Activated CD4-positive, alpha-beta T cell treated with anti-CD3 and anti-CD28 coated beads, Interleukin-10, Interleukin-2, amounts not matched to agents 100 ng/mL and 50 ng/mL, durations not matched to agents 16 hours and 8 hours (primary cell): ENCODE measurements around the gene QRICH2.

Experiments used
- DNase-seq: peaks from one replicate; pipeline ENCODE4 v3.0.0-alpha.2; 2020

Gene QRICH2

DNA sequence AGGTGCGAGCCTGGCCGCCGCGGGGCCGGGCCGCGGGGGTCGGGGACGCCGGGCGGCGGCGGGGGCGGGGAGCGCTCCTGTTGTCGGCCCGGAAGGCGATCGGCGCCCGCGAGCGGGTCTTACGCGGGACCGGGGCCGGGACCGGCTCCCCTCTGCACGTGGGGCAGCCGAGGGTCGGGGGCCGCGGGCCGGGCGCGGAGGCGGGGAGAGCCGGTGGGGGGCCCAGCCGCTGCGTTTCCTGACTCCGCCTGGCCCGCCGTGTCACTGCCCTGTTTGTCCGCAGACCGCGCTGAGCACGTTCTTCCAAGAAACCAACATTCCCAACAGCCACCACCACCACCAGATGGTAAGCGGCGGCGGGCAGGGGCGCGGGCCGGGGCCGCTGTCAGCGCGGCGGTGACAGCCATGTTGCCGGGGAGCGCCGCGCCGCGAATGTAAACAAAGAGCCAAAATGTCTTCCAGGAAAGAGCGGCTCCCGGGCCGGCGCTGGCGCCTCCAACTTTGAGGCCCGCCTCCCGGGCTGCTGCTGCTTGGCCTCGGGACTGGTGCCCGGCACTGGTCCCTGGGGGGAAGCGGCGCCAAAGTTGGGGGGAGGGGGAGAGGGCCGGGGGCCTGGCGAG, 42.3 kb downstream of the QRICH2 start:
- DNase-seq = peak; percentile 62

DNA sequence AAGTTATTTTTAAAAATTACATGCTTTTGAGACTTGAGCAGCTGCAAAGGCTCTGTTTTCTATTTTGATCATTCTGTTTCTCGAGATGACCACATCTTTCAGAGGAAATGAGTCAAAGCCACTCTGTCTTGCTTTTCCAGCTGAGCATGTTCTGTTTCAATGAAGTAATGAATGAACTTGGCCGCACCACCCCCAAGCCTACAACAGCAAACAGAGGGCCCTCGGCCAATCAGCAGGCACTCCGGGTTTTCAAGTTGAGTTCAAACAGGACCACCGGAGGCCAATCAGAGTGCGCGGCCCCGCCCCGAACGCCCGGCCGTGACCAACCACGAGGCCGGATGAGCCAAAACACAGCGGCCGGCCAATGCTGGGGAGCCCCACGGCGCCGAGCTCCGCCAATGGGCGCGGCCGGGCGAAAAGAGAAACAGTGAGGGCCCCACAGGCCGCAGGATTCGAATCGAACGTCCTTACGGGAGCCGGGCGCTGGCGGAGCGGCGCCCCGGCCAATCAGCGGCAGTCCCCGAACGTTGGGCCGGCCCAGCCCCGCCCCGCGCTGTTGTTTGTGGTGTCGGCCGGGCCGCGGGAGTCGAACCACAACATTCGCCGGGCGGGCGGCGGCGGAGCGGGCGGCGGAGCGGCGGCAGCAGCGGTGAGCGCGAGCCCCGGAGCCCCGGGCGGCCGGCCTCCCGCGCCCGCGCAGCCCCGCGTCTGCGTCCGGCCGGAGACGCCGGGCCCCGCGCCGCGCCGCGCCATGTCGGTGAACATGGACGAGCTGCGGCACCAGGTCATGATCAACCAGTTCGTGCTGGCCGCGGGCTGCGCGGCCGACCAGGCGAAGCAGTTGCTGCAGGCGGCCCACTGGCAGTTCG, 43.1 kb downstream of the QRICH2 start, which contains the start of gene UBALD2:
TSS of gene UBALD2 (plus strand) at position 594 of the 869 bp plus-strand sequence. CDS start at position 752, 158 bp downstream.
- DNase-seq = peak; percentile 100

DNA sequence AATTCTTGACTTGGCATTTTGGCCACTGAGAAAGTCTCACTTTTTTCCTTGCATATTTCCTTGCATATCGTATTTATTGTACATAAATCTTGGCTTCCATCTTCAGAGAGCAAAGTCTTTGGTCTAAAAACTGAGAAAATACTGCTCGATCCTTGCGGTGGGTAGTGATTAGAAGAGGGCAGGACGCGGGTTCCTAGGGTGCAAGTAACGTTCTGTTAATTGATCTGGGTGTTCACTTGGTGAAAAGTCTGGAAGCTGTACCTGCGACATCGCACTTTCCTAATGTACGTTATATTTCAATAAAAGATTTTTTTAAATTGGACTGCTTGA, 43.7 kb downstream of the QRICH2 start:
- DNase-seq = no peak

DNA sequence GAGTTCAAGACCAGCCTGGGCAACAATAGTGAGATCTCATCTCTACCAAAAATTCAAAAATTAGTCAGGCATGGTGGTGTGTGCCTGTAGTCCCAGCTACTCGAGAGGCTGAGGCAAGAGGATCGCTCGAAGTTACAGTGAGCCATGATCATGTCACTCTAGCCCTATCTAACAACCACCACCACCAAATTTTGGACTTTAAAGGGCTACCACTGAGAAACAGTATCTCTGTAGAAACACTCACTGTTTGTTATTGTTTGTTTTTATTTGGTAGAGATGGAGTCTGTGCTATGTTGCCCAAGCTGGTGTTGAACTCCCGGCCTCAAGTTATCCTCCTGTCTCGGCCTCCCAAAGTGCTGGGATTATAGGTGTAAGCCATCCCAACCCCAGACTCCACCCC, 44.2 kb downstream of the QRICH2 start:
- DNase-seq = no peak

DNA sequence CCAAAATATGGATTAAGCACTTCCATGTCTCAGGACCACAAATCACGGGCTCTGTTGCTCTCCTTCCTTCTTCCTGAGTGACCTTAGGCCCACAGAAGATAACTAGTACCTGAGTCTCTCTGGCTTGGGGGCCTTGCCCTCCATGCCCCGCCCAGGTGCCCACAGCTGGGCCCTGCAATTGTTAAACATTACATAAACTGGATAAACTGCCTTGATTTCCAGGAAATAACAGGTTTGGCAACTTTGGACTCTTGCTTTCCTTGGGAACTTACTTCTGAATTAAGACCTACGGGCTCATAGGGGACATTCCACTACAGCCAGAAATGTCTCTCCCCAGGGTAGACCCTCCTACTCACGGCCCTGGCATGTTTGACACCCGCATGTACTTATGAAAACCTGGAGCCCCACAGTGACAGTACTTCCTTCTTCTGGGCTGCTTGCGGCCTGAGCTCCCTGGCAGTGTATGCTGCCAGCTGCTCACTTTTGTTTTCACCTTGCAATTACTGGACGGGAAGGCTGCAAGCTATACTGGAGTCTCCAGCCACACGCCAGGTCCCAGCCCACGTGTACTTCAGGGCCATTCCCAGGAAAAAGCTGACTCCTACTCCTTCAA, 45.2 kb downstream of the QRICH2 start:
- DNase-seq = peak; percentile 62

DNA sequence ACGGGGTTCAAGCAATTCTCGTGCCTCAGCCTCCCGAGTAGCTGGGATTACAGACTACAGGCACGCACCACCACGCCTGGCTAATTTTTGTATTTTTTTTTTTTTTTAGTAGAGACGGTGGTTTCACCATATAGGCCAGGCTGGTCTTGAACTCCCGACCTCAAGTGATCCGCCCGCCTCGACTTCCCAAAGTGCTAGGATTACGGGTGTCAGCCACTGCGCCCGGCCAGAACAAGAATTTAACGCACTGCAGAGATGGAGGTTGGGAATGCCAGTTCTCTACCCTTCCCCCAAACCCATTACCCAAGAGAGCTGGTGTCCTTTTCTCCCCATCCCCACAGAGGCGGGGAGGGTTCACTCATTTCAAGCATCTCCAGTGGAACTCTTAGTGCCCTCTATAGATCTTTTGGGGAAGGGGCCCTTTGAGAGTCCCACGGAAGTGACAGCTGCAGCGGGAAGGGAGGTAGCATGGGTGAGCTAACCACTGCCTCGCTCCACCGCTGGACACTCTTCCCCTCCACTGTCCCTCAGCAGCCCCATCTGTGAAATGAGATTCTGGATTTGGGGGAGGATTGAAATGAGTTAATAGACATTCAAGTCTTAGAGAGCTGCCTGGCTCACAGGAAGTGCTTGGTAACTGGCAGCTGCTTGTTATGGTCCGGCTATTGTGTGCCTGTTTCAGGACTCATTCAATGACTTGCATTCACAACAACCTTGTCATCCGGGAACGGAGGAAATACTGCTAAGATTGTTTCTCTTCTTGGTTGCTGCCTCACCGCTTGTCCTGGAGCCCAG, 46.5 kb downstream of the QRICH2 start:
- peak; percentile 70 for DNase-seq

DNA sequence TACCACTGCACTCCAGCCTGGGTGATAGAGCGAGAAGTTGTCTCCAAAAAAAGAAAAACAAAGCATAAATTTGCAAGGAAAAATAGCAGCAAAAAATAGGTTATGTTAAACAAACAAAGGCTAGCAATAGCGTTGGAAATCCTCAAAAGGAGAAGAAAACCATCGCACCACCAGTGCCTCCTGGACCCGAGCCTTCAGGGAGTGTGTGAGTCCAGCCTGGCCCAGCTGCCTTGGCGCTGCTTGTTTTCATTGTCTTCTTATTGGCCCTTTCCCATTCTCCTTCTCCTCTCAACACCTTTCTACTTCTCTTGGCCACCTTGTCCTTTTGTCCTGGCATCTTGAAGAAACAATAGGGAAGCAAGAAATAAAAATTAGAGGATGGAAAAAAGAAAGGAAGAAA, 47.4 kb downstream of the QRICH2 start:
- DNase-seq = no peak

DNA sequence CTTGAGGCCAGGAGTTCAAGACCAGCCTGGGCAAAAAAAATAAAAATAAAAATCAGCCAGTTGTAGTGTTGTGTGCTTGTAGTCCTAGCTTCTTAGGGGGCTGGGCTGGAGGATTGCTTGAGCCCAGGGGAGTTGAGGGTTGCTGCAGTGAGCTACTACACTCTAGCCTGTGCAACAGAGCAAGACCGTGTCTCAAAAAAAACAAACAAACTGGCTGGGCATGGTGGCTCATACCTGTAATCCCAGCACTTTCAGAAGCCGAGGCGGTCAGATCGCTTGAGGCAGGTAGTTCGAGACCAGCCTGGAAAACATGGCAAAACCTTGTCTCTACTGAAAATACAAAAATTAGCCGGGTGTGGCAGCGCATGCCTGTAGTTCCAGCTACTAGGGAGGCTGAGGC, 47.9 kb downstream of the QRICH2 start:
- no peak for DNase-seq

DNA sequence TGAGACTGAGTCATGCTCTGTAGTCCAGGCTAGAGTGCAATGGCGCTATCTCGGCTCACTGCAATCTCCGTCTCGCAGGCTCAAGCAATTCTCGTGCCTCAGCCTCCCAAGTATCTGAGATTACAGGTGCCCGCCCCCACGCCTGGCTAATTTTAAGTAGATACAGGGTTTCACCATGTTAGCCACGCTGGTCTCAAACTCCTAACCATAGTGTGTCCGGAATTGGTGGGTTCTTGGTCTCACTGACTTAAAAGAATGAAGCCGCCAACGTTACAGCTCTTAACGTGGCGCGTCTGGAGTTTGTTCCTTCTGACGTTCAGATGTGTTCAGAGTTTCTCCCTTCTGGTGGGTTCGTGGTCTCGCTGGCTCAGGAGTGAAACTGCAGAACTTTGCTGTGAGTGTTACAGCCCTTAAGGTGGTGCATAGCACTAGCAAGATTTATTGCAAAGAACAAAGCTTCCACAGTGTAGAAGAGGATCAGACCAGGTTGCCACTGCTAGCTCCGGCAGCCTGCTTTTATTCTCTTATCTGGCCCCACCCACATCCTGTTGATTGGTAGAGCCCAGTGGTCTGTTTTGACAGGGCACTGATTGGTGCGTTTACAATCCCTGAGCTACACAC, 51.5 kb downstream of the QRICH2 start:
- DNase-seq = peak; percentile 72

DNA sequence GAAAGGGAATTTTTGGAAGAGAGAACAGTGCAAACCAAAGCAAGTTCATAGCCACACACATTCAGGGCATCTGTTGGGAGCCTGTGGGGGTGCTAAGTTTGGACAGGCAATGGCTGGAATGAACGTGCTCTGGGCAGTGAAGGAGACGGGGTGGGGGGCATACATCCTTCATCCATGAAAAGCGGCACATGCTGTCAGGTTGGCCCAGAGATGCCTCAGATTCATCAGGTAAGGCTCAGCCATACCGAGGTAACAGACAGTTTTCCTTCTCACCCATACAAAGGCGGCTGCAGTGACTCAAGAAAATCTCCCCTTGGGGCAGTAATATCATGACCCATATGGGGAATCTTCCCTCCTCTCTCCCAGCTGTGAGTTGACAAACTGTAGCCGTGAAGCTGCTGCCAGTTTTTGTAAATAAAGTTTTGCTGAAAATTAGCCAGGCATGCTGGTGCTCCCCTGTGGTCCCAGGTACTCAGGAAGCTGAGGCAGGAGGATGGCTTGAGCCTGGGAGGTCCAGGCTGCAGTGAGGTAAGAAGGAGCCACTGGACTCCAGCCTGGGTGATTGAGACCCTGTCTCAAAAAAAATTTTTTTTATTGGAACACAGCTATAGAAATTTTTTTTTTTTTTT, 52.2 kb downstream of the QRICH2 start:
- no peak for DNase-seq

DNA sequence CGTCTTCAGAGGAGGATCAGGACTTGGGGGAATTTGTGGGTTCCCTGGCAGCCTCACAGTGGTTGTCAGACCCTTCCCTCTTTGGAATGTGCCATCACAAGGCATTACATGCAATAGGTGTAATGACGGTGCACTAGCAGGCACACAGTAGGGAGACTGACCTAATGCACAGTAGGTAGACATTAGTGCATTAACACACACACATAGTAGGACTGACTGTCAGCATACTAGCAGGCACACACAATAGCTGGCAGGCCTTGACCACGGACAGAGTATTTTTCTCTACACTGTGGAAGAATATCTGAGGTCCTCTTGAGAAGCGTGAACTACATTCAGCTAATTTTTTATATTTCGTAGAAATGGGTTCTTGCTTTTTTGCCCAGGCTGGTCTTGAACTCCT, 53.8 kb downstream of the QRICH2 start:
- DNase-seq = no peak

DNA sequence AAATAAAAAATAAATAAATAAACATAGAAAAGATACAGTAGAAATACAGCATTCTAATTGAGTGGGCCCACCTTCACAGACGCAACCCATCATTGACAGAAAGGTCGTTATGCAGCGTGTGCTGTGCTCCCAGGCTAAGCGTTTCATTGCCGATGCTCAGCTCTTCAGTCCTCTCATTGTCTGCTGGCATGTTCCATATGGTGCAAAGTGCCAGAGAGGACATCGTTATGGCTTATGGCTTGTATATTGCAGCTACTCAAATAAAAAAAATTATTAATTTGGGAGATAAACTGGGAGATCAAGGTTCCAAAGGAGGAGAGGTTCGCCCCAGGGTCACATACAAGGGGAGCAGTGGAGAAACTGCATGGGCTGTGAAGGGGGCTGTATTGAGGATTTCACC, 54.2 kb downstream of the QRICH2 start:
- no peak for DNase-seq

DNA sequence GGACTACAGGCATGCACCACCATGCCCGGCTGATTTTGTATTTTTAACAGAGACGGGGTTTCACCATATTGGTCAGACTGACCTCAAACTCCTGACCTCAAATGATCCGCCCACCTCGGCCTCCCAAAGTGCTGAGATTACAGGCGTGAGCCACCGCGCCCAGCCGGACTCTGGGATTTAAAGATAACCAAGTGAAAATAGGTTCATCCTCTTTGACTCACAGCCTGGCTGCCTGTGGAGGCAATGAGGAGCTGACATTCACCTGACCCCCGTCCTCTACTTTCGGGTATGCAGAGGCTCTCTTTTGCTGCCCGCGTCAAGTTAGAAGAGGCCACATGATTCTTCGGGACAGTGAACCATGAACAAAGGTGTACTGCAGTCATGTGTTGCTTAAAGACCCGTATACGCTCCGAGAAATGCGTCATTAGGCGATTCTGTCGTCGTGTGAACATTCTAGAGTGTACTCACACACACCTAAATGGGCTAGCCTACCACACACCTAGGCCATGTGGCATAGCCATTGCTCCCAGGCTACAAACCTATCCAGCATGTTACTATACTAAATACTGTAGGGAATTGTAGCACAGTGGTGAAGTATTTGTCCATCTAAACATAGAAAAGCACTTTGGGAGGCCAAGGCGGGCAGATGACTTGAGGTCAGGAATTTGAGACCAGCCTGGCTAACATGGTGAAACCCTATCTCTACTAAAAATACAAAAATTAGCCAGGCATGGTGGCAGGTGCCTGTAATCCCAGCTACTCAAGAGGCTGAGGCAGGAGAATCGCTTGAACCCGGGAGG, 54.9 kb downstream of the QRICH2 start:
- peak; percentile 40 for DNase-seq

DNA sequence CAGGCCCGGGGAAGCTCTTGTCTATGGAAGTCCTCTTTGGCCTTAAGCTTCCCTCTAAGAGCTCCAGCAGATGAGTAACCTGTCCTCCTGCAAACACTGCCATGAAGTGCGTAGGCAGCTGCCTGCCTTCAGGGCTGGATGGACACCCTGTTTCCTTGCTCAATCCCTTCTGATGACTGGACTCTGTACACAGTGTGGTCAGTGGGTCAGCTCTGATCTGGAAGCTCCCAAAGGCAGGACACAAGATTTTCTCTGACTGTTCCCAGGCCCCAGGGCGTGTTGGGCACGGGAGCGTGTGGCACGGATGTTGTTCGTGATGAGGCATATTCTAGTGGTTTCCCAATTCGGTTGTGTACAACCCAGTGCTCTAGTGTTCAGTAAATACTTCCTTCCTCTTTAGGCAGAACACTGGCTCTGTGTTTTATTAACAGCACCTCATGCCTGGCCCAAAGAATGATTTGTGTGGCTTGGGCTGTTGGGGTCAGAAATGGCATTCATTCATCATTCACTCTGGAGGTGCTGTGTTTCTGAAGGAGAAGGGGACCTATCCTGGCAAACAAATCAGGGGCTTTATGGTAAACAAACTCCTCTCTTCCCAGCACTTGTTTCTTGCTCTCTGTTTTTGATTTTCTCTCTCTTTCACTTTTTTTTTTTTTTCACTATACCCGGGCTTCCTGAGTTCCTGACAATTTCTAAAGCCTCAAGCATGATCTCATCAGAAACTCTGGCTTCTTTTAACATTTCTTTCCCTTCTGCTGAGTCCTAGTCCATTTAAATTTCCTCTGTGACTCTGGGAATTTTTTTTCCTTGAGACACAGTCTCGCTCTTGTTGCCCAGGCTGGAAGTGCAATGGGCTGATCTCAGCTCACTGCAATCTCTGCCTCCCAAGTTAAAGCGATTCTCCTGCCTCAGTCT, 55.8 kb downstream of the QRICH2 start:
- peak; percentile 79 for DNase-seq

DNA sequence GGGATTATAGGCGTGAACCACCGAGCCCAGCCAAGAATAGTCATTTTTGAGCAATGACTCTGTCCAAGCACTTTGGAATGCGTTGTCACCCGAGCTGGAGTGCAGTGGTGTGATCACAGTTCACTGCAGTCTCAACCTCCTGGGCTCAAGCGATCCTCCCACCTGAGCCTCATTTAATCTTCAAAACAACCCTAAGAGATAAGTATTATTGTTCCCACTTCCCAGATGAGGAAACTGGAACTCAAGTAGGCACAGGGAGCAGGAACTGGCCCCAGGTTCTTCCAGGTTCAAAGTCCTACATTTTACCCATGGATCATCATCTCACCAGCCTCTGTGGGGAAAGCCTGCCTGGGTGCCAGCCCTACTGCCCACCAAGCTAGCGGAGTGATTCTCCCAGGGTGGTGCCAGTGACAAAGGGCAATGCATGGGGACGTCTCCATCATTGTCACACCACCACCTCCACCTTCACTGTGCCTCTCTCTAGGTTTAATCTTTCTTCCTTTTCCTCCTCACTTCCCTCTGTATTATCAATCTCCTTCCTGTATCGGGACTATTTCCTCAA, 56.5 kb downstream of the QRICH2 start:
- DNase-seq = no peak

DNA sequence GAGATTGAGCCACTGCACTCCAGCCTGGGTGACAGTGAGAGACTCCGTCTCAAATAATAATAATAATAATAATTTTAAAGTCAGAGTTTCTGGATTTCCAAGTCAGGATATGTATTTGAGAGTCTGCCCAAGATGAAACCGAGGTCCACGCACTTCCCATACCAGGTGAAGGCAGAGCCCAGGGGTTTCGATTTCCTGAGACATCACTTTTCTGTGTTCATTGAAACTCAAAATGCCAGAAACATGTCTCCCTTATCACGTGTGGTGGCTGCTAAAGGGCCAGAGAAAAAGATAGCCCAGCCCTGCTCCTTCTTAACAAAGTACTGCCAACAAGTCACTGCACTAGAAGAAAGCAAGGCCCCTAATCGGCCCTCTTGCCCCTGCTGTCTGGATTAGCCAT, 57.9 kb downstream of the QRICH2 start:
- DNase-seq = no peak

DNA sequence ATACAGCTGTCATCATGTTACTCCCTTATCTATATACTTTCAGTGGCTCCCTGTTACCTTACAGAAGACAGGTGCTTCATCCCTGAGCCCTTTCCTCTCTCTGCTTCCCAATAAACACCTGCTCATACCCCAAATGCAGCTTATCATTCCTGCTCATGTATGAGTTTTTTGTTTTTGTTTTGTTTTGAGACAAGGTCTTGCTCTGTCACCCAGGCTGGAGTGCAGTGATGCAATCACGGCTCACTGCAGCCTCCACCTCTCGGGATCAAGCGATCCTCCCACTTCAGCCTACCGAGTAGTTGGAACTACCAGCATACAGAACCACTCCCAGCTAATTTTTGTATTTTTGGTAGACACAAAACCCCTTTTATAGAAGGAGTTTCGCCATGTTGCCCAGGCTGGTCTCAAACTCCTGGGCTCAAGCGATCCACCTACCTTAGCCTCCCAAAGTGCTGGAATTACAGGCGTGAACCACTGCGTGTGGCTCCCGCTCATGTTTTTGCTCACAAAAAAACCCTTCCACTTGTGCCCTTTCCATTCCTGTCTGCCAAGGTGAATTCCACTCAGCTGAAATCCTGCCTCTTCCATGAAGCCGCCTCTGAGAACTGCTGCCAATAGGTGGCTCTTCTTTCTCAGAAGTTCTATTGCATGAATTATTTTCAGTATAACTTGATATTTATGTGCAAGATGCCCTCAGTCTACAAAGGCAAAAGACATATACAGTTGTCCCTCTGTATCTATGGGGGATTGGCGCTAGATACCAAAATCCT, 59.9 kb downstream of the QRICH2 start:
- DNase-seq = no peak

DNA sequence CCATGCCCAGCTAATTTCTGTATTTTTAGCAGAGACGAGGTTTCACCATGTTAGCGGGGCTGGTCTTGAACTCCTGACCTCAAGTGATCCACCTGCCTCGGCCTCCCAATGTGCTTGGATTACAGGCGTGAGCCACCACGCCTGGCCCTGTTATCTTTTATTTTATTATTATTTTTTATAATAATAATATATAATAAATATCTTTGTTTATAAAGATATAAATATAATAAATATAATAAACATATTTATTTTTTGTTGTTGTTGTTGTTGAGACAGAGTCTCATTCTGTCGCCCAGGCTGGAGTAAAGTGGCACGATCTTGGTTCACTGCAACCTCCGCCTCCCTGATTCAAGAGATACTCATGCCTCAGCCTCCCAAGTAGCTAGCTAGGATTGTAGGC, 60.8 kb downstream of the QRICH2 start:
- DNase-seq = no peak
